KOPT-K1 (cell line): ENCODE results near the gene ATAD1.

Experiments used
- H3K27ac ChIP-seq: fragments of 200-600 bp; sonication (generic); 2 replicates; pipeline ENCODE4 v1.5.1; 2016; ENCODE audit warnings: antibody characterized with exemption, mild to moderate bottlenecking, low read depth, low read length; ENCODE audit not compliant: poor library complexity, severe bottlenecking
- H3K36me3 ChIP-seq: fragments of 200-600 bp; sonication (generic); 2 replicates; pipeline ENCODE4 v1.5.1; 2017; ENCODE audit warnings: antibody characterized with exemption, mild to moderate bottlenecking, low read length, moderate library complexity; ENCODE audit not compliant: insufficient read depth
- H3K9me3 ChIP-seq: fragments of 200-600 bp; sonication (generic); 2 replicates; pipeline ENCODE4 v1.5.1; 2017; ENCODE audit warnings: antibody characterized with exemption, low read length, mild to moderate bottlenecking; ENCODE audit not compliant: insufficient read depth, poor library complexity, severe bottlenecking

The ATAD1 gene

DNA sequence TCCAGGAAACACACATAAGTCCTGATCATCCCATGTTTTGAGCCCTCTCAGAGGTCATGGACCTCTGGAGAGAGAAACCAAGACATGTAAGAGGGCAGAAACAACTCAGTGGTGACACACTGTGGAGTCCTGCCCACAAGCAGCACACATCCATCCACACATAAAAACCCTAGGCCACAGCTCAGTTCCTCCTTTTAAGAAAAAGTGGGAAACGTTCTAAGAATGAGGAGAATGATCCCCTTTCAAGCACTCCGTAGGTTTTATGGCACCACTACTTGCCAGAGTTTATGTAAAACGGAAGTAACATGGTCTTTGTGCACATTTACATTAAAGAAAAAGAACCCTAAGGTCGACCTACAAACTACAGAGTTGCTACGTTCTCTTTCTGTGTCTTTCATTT lies 19.9 kb downstream of the ATAD1 start:
- Histone ChIP-seq H3K9me3 (peaks cover 40% of the 10 kb centered on the region), H3K27ac (no peak overlapping the region)

DNA sequence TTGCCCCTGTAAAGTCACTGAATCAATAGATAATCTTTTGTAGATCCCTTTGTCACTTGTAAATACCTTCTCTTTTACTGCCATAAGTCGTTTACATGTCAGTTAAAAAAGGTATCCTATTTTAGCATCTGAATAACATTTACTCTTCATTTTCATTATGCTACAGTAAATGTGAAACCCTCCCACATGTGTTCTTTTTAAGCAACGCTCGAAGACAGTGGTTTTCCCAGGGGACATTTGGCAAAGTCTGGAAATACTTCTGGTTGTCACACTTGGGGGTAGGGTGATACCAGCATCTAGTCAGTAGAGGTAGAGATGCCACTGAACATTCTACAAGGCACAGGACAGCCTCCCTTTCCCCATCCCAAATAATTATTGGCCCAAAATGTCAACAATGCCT lies 23.7 kb downstream of the ATAD1 start:
- peaks cover 99% of the 10 kb centered on the region for H3K36me3 ChIP-seq
- H3K9me3 ChIP-seq = peaks cover 2% of the 10 kb centered on the region
- H3K27ac ChIP-seq = no peak overlapping the region

More for the DNA sequence above, 19.9 kb downstream of the ATAD1 start:
- H3K36me3 ChIP-seq = peaks cover 100% of the 10 kb centered on the region

DNA sequence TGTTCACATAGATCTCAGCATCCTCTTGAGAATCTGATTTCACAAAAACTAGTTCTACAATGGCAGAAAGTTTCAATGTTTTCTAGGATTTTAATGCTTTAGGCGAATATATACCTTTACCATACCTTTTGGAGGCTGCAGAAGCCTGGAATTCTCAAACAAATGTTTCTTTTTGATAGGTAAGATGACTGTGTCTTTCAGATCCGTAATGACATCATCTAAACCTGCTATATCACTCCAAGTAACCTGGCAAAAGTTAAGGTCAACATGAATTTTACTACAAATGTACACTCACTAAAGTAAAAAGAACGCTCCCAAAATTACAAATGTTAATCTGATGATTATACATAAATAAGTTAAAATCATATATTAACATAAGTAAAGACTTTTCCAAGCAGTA lies 27.8 kb downstream of the ATAD1 start:
- Histone ChIP-seq H3K27ac (no peak overlapping the region), H3K36me3 (peaks cover 95% of the 10 kb centered on the region), H3K9me3 (no peaks in the 10 kb centered on the region)

DNA sequence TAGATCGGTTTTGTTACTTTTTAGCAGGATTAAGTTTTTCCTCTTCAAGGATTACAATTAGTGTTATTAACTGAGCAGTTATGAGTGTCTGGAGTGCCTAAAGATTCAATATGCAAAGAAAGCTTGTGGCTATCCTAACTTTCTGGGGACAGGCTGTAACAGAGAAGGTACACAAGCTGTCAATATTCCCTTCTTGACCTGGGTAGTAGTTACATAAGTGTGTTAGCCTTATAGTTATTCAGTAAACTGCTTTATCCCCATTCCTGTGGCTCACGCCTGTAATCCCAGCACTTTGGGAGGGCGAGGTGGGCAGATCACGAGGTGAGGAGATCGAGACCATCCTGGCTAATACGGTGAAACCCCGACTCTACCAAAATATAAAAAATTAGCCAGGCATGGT lies 31.6 kb downstream of the ATAD1 start:
- H3K9me3 ChIP-seq = no peaks in the 10 kb centered on the region
- H3K36me3 ChIP-seq = peaks cover 92% of the 10 kb centered on the region
- no peak overlapping the region for H3K27ac ChIP-seq

DNA sequence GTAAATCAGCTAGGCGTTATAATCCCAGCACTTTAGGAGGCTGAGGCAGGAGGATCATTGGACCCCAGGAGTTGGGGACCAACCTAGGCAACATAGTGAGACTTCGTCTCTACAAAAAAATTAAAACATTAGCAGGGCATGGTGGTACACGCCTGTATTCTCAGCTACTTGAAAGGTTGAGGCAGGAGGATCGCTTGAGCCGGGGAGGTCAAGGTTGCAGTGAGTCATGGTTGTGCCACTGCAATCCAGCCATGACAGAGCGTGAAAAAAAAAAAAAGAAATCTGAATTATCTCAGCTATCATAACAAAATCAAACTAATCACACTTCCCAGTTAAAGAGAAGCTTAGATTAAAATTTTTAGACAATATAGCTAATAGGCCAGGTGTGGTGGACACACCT lies 35.3 kb downstream of the ATAD1 start:
- H3K36me3 ChIP-seq = peaks cover 90% of the 10 kb centered on the region
- no peaks in the 10 kb centered on the region for H3K9me3 ChIP-seq
- H3K27ac ChIP-seq = no peak overlapping the region

DNA sequence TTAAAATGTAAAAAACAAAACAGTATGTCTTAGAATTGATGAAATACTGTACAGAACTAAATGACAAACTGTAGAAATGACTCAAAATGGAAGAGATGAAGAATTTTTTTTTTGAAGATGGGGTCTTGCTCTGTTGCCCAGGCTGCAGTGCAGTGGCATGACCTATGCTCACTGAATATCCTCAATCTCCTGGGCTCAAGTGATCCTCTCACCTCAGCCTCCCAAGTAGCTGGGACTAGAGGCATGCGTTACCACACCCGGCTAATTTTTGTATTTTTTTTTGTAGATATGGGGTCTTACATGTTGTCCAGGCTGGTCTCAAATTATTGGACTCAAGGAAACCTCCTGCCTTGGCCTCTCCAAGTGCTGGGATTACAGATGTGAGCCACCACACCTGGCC lies 36.5 kb downstream of the ATAD1 start:
- Histone ChIP-seq H3K27ac (no peak overlapping the region), H3K36me3 (peaks cover 90% of the 10 kb centered on the region), H3K9me3 (no peaks in the 10 kb centered on the region)

DNA sequence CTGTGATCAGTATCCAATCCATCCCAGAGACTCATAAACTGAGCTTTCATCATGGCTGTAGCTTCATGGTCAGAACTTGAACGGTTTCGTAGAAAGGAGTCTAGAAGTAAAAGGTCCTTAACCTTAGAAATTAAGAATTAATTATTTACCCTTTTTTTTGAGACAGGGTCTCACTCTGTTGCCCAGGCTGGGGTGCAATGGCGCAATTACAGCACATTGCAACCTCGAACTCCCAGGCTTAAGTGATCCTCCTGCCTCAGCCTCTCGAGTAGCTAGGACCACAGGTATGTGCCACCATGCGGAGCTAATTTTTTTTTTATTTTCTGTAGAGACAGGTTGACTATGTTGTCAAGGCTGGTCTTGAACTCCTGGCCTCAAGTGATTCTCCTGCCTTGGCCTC lies 41.7 kb downstream of the ATAD1 start:
- no peak overlapping the region for H3K27ac ChIP-seq
- H3K36me3 ChIP-seq = peaks cover 81% of the 10 kb centered on the region

DNA sequence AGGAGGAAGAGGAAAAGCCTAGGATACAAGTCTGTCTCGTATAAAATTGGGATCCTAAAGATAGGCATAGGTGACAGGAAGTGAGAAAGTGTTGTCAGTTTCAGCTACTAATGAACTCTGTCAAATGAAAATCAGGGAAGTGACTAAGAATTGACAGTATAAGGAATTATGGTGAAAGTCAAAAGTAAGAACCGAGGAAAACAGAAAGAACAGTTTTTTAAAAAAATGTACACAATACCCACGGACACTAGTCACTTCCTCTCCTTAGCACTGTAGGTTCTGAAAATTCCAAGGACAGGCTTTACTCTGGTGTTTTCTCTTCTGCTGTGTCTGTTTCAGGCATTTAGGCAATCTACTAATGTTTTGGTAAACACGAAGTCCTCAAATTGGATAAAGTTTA lies 42.3 kb downstream of the ATAD1 start:
- Histone ChIP-seq H3K9me3 (no peaks in the 10 kb centered on the region), H3K36me3 (peaks cover 81% of the 10 kb centered on the region), H3K27ac (no peak overlapping the region)

More for the DNA sequence above, 41.7 kb downstream of the ATAD1 start:
- H3K9me3 ChIP-seq = no peaks in the 10 kb centered on the region

DNA sequence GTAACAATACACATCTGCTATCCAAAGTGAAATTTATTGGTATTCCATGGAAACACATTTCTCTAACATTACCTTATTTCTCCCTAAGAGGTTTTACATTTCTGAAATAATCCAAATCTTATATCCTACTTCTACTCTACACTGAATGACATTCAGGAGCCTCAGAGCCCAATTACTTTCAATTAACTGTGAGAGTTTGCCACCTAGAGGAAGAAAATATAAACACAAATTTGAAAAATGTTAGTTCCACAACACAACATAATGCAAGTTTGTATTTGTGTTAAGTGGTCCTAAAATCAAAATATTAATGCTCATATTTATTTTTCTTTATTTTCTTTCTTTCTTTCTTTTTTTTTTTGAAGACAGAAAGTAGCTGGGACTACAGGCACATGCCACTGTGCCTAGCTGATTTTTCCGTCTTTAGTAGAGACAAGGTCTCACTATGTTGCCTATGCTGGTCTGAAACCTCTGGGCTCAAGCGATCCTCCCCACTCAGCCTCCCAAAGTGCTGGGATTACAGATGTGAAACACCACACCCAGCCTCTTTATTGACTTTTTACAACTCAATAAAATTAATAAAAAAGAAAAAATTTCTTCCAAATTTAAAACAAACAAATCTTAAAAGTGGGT lies 46.0 kb downstream of the ATAD1 start:
- Histone ChIP-seq H3K27ac (no peak overlapping the region), H3K9me3 (no peaks in the 10 kb centered on the region), H3K36me3 (peaks cover 84% of the 10 kb centered on the region)

DNA sequence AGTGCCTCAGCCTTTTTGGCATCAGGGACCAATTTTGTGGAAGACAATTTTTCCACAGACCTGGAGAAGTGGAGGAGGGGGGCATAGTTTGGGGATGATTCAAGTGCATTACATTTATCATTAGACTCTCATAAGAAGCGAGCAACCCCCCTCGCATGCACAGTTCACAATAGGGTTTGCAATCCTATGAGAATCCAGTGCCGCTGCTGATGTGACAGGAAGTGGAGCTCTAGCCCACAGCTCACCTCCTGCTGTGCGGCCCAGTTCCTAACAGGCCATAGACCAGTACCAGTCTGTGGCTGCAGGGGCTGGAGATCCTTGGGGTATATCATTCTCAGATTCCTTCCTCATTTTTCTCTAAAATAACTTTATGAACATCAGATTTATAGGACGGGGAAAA lies 50.8 kb downstream of the ATAD1 start:
- Histone ChIP-seq H3K9me3 (peaks cover 5% of the 10 kb centered on the region), H3K36me3 (peaks cover 86% of the 10 kb centered on the region), H3K27ac (no peak overlapping the region)

DNA sequence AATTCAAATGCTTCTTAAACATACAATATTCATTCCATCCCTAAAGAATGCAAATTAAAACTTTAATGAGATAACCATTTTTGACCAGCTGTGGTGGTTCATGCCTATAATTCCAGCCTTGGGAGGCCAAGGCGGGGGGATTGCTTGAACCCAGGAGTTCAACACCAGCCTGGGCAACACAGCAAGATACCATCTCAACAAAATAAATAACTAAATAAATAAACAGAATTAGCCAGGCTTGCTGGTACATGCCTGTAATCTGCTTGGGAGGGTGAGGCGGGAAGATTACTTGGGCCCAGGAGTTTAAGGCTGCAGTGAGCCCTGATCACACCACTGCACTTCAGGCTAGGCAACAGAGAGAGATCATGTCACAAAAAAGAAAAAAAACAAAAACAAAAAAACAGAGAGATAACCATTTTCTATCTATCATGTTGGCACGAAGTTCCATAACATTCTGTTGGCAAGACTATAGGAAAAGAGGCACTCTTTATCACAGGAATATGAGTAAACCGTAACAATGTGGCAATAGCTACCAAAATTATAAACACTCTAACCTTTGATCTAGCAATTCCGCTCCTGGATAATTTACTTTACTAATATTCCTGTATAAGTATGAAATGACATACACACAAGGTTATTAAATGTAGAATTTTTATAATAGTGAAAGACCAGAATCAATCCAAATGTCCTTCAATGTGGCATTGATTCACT lies 52.2 kb downstream of the ATAD1 start:
- H3K9me3 ChIP-seq = peaks cover 5% of the 10 kb centered on the region
- no peak overlapping the region for H3K27ac ChIP-seq
- peaks cover 93% of the 10 kb centered on the region for H3K36me3 ChIP-seq

DNA sequence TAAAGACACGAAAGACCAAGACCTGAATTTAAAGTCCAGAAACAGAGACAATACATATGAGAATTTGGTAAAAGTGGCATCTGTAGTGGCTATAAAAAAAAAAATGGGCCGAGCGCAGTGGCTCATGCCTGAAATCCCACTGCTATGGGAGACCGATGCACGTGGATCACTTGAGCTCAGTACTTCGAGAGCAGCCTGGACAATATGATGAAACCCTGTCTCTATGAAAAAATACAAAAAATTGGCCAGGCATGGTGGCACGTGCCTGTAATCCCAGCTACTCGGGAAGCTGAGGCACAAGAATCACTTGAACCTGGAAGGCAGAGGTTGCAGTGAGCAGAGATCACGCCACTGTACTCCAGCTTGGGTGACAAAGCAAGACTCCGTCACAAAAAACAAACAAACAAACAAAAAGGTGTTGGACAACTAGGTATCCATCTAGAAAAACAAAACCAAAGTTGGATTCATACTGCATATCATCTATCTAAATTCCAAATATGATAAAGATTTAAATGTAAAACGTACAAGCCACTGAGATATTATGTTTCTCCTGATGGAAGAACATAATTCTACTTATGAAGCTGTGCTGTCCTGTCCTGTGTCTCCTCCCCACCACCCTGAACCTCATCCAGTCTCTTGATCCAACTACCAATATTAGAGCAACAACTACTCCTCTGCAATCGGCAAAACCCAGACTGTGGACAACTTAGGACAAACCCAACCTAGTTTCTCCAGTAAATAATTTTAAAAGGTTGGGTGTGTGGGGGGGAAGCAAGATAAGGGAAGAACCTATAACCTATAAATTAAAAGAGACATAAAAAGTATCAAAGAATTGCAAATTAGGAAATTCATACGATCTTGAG lies 53.7 kb downstream of the ATAD1 start:
- H3K27ac ChIP-seq = no peak overlapping the region
- peaks cover 5% of the 10 kb centered on the region for H3K9me3 ChIP-seq
- H3K36me3 ChIP-seq = peaks cover 93% of the 10 kb centered on the region

DNA sequence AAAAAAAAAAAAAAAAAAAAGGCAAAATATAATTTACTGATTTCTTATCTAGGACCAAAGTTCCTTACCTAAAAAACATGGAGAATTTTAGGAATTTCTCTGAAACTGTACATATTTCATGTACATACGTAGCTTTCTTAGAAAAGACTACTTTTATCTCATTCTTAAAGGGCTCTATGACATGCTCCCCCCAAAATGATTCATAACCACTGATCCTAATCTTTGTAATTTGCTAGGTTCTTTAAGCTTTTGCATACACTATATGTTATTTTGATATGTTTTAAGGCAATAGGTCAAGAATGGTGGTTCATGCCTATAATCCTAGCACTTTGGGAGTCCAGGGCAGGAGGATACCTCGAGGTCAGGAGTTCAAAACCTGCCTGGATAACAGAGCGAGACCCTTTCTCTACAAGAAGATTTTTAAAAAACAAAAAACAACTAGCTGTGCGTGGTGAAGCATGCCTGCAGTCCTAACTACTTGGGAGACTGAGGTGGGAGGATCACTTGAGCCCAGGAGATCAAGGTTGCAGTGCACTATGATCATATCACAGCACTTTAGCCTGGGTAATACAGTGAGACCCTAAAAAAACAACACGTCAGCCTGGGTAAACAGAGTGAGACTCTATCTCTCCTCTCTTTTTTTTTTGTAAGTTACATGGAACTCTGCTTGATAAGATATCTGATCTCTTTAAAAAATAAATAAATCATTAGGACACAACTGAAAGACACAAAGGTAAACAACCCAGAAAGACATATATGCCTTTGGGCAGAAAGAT lies 54.8 kb downstream of the ATAD1 start:
- Histone ChIP-seq H3K27ac (no peak overlapping the region), H3K9me3 (peaks cover 5% of the 10 kb centered on the region), H3K36me3 (peaks cover 91% of the 10 kb centered on the region)

DNA sequence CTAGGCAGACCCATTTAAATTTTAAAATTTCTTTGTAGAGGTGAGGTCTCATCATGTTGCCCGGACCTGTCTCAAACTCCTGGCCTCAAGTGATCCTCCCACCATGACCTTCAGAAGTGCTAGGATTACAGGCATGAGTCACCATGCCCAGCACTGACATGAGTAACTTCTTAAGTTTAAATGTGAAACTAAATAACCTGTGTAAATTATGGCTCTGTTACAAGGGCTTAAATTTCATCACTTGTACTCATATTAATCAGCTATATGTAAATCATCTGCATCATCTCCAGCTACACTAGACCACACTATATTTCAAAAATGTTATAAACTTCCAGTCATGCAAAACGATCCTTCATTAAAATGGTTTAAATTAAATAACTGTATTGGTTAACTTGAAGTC lies 56.1 kb downstream of the ATAD1 start:
- Histone ChIP-seq H3K36me3 (peaks cover 89% of the 10 kb centered on the region), H3K27ac (no peak overlapping the region), H3K9me3 (peaks cover 5% of the 10 kb centered on the region)

DNA sequence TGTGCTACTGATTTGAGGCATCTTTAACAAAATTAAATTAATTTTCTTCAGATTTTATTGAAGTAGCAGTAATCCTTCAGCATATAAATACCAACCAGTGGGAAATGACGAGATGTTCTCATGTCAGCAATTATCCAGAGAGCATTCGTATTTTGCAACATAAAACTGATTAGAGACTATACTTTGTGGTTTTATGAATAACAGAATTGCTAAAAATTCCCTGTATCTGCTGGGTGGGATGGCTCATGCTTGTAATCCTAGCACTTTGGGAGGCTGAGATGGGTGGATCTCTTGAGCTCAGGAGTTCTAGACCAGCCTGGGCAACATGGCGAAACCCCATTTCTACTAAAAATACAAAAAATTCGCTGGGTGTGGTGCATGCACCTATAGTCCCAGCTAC lies 56.9 kb downstream of the ATAD1 start:
- peaks cover 87% of the 10 kb centered on the region for H3K36me3 ChIP-seq
- peaks cover 3% of the 10 kb centered on the region for H3K9me3 ChIP-seq
- H3K27ac ChIP-seq = no peak overlapping the region
